Left ventricle myocardium inferior (tissue), 1 donor: ENCODE results near the gene ELP4. TPM values are rescaled to one million over a fixed set of nuclear protein-coding genes. Genes with fewer than 3 reads are reported as not detected.

Source experiments
- DNase-seq: peaks from one replicate; pipeline ENCODE4 v3.0.0-alpha.2; 2020
- H3K27ac ChIP-seq: fragments of 200-600 bp; replicated peaks from 2 replicates; pipeline ENCODE4 v1.8.0; 2021
- H3K27me3 ChIP-seq: fragments of 200-600 bp; 2 replicates; pipeline ENCODE4 v1.8.0; 2021; ENCODE audit warnings: low read depth
- H3K36me3 ChIP-seq: fragments of 200-600 bp; 2 replicates; pipeline ENCODE4 v1.8.0; 2021
- H3K4me1 ChIP-seq: fragments of 200-600 bp; 2 replicates; pipeline ENCODE4 v1.8.0; 2021
- H3K4me3 ChIP-seq: fragments of 200-600 bp; 2 replicates; pipeline ENCODE4 v1.8.0; 2021; ENCODE audit warnings: mild to moderate bottlenecking, moderate library complexity
- H3K9me3 ChIP-seq: fragments of 200-600 bp; replicated peaks from 2 replicates; pipeline ENCODE4 v1.8.0; 2021
- intact Hi-C: fragments of 100-400 bp; cut with micrococcal nuclease; formaldehyde crosslinking; loops from one replicate; pipeline ENCODE4 v1.11.0; 2022
- total RNA-seq: library from RNA; stranded (reverse); fragmentation: NEBNext Ultra II Directional; extraction: Animal tissue kit (Norgen Biotek cat#: 25700); gene quantifications from one replicate; pipeline ENCODE4 v1.2.1, GENCODE V29; 2021
- TF ChIP-seq, protein P1 (sequence below): fragments of 200-600 bp; IDR thresholded peaks from 2 replicates; pipeline ENCODE4 v1.8.0; 2021; ENCODE audit warnings: antibody characterized with exemption, mild to moderate bottlenecking, borderline replicate concordance
- donor health status: DM: no; HTN: yes; CAD: no; lungs with severe emphysema.

The ELP4 gene
- total RNA-seq, 1 donor from 2014 or later = 13.6 TPM

DNA sequence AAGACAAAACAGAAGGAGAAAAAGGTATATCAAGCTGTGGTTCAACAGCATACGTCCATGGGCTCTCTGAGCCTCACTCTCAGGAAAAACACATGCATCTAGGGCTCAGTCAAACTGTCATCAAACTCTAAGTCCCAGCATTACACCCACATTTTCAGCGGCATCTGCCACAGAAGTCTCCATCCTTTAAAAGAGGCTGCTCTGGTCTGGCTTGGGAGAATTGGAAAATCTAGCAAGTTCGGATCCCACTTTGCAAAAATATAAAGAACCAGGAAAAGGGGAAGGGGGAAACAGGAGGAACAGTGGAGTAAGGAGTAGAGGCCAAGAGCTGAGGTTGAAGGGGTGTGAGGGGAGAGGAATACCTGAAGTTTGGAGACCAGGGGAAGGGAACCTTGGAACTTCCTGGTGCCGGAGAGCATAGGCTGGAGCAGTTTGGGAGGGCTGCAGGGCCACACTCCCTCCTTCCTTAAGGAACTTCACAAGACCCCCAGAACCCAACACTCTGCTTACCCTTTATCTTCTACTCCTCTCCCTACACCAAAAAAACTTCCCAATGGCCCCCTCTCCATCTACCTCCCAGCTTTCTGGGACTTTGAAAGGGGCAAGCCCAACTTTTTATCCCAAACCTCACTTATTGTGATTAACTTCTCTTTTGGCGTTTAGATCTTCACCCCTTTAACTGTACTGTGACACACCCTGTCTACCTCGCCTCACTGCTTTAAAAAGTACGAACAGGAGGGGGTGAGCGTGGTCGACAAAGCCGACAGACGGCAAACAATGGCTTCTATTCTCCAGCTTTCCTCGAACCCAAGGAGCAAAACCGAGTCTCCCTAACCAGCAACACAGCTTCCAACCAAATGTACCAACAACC is 297.6 kb downstream of the ELP4 start:
- no peaks in the 10 kb centered on the region for H3K36me3 ChIP-seq
- H3K27me3 ChIP-seq = peaks cover 100% of the 10 kb centered on the region
- no peak overlapping the region for H3K27ac ChIP-seq
- TF ChIP-seq, protein P1, sequence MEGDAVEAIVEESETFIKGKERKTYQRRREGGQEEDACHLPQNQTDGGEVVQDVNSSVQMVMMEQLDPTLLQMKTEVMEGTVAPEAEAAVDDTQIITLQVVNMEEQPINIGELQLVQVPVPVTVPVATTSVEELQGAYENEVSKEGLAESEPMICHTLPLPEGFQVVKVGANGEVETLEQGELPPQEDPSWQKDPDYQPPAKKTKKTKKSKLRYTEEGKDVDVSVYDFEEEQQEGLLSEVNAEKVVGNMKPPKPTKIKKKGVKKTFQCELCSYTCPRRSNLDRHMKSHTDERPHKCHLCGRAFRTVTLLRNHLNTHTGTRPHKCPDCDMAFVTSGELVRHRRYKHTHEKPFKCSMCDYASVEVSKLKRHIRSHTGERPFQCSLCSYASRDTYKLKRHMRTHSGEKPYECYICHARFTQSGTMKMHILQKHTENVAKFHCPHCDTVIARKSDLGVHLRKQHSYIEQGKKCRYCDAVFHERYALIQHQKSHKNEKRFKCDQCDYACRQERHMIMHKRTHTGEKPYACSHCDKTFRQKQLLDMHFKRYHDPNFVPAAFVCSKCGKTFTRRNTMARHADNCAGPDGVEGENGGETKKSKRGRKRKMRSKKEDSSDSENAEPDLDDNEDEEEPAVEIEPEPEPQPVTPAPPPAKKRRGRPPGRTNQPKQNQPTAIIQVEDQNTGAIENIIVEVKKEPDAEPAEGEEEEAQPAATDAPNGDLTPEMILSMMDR = no peak
- peaks cover 56% of the 10 kb centered on the region for H3K4me1 ChIP-seq
- H3K4me3 ChIP-seq = no peak overlapping the region
- DNase-seq = no peak
- intact Hi-C loops = no loop called here
- H3K9me3 ChIP-seq = no peaks in the 10 kb centered on the region

DNA sequence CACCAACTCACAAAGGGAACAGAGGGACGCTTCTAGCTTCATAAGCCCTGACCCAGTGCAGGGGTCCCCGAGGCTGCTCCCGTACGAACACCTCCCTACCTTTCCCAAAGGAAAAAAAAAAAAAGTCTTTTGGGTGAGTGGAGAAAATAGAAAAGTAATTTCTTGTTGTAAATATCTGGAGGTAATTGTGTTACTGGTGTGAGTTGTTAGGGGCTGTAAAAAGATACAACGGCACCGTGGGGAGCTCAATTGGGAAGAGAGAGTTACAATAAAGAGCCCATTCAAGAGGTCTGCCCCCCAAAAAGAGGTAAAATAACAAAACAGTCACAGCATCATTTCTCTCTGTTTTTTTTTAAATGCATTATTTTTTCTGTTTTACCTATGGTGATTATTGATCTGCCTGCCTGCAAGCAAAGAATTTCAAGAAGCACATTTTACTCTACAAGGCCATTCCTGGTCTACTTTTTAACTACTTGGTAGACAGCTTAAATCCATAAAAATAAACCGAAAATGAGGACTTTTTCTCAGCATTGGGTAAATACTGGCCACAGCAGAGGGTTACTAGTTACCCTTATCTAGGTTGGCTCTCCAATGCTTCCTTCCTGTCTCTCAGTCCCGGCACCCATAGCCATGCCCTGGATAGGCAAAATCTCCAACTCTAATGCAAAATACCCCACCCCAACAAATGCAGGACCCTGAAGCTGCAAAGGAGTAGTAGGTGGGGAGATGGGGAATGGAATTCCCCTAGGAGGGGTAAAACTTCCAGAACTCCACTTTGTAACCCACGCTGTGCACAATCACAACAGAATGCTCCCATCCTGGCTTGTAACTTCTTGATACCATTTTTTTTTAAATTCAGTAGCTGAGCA is 298.5 kb downstream of the ELP4 start:
- intact Hi-C loops = no loop called here
- Histone ChIP-seq H3K36me3 (no peaks in the 10 kb centered on the region), H3K9me3 (no peaks in the 10 kb centered on the region), H3K4me1 (peaks cover 65% of the 10 kb centered on the region), H3K4me3 (no peak overlapping the region), H3K27ac (no peak overlapping the region), H3K27me3 (peaks cover 100% of the 10 kb centered on the region)
- no peak for DNase-seq
- TF ChIP-seq, protein P1 = no peak

GRCh38 chr11:31808721-31809540 is 299.4 kb downstream of the ELP4 start:
- DNase-seq = no peak

DNA sequence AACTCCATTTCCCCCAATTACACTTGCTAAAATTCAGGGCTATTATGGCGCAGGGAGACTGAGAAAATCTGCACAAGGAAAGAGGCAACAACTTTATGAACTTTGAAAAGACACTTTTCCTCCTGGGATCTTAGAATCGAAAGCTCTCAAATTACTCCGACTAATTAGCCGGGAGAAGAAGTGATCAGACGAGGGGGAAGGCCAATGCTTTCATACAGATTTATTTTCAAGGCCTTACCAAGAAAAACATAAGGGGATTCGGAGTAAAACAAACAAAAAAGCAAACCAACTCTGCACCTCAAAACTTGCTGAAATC is 299.9 kb downstream of the ELP4 start:
- intact Hi-C loops = no loop called here
- H3K4me3 ChIP-seq = peak overlapping the region; percentile 66
- no peak for DNase-seq

More at GRCh38 chr11:31808721-31809540, 299.4 kb downstream of the ELP4 start:
- TF ChIP-seq, protein P1 = no peak
- Histone ChIP-seq H3K36me3 (no peaks in the 10 kb centered on the region), H3K27me3 (peaks cover 100% of the 10 kb centered on the region), H3K27ac (no peak overlapping the region), H3K4me3 (peak overlapping the region; percentile 66), H3K9me3 (no peaks in the 10 kb centered on the region), H3K4me1 (peaks cover 73% of the 10 kb centered on the region)
- intact Hi-C loops = no loop called here

More for the DNA sequence above, 299.9 kb downstream of the ELP4 start:
- Histone ChIP-seq H3K9me3 (no peaks in the 10 kb centered on the region), H3K27me3 (peaks cover 100% of the 10 kb centered on the region), H3K36me3 (no peaks in the 10 kb centered on the region), H3K4me1 (peaks cover 73% of the 10 kb centered on the region), H3K27ac (no peak overlapping the region)
- TF ChIP-seq, protein P1 = no peak
